ENCODE results near the gene HDAC8.
"Not testable (repeated sequence)": the region's sequence is repeated elsewhere in the genome, so short reads cannot be mapped to it uniquely, and the experiment has no call there.

The HDAC8 gene

DNA sequence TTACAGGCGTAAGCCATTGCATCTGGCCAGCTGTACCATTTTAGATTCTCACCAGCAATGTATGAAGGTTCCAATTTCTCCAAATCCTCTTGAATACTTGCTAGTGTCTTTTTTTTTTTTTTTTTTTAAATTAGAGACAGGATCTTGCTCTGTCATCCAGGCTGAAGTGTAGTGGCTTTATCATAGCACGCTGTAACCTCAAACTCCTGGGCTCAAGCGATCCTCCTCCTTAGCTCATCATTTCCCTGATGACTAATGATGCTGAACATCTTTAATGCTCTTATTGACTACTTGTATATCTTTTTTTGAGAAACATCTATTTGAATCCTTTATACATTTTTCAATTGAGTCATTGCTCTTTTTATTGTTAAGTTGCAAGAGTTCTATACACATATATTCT lies 40.3 kb downstream of the HDAC8 start:
- no peak for DNase-seq

DNA sequence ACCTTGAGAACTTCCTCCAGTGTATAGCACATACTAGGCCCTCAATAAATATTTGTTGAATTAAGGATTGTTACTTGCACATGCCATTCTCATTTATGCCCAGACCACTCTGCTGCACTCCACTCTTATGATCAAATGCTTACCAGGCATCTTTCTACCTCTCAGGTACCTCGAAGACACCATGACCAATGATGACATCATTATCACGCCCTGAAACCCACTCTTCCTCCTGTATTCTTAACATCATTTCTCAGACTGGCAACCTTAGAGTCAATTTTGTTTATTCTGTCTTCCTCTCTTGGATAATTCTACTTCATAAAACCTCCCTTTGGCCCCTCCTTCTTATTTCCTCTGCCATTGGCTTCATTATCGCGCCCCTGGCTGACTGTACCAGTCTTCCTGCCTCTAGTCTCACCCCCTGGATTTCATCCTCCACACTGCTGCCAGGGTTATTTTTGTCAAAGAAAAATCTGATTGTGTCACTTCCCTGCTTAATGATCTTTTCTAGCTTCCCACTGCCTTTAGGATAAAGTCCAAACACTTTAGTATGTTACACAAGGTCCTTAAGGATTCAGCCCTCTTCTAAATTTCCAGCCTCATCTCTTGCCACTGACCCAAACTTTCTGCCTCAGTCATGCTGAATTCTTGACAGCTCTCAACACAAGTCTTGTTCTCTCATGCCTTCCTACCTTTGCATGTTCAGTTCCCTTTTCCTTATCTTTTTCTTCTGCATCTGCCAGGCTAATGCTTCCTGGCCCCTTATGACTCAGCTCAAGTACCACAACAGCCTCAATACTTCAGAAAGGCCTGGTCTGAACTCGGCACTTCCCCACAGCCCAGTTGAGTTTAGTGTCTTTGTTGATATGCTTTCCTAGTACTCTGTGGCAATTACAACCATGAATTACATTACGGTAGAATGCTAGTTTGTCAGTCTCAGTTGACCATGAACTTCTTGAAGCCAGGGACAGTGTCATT lies 45.8 kb downstream of the HDAC8 start:
- DNase-seq, result peak; percentile 1

DNA sequence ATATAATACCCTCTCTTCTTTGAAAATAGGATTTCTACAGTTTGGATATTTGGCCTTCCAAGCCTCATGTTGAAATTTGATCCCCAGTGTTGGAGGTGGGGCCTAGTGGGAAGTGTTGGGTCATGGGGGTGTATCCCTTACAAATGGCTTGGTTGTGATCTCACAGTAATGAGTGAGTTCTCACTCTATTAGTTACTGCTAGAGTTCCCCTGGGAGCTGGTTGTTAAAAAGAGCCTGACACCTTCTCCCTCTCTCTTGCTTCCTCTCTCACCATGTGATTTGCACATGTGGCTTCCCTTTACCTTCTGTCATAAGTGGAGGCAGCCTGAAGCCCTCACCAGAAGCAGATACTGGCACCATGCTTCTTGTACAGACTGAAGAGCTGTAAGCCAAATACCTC lies 73.9 kb downstream of the HDAC8 start:
- no peak for DNase-seq

DNA sequence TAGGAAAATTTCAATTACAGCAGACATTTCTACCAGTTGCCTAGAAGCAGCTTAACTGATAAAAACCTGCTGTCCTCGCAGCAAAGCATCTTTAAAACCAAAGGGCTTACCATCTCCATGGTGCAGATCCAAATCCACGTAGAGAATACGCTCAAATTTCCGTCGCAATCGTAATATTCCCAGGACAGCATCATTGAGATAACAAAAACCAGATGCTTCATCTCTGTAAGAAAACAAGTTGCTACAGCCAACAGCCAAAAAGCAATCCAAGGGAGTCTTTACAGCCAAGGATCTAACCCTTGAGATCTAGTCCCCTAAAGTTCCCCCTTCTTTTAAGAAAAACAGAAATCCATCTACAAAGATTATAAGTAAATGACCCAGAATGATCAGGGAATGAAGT lies 77.6 kb downstream of the HDAC8 start:
- no peak for DNase-seq

DNA sequence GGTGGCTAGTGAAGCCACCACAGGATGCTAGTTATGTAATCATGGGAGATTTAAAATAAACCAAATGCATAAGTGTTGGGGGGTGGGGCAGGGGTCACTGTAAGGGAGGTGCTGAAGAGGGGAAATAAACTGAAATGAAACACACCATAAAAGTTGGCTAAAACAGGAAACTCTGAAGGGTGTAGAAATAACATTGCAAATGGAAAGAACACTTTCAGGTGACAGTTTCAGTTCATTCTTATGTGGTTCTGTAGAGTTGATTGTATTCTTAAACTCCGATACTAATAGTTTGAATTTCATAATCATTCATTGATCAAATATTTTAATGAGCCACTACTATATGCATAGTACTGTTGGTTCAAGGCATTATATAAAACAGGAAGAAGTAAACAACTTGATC lies 80.1 kb downstream of the HDAC8 start:
- DNase-seq, result no peak

DNA sequence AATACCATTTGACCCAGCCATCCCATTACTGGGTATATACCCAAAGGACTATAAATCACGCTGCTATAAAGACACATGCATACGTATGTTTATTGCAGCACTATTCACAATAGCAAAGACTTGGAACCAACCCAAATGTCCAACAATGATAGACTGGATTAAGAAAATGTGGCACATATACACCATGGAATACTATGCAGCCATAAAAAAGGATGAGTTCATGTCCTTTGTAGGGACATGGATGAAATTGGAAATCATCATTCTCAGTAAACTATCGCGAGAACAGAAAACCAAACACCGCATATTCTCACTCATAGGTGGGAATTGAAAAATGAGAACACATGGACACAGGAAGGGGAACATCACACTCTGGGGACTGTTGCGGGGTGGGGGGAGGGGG lies 82.4 kb downstream of the HDAC8 start:
- not testable (repeated sequence) for DNase-seq

DNA sequence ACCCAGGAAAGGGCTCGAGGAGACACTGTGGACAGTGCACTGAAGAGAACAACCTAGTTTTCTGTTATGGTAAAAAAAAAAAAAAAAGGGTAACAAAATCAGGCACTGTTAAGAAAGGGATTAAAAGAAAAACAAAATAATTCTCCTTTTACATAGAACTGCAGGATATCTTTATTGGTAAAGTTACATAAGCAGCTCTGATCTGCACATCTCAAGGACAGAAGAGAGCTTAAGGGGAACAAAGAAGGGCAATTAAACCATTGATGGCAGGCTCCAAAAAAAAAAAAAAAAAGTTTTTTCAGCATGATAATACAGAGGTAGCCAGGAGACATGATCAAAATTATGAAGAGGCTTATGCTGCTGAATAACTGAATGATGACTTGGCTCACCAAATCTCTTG lies 85.0 kb downstream of the HDAC8 start:
- DNase-seq, result no peak

DNA sequence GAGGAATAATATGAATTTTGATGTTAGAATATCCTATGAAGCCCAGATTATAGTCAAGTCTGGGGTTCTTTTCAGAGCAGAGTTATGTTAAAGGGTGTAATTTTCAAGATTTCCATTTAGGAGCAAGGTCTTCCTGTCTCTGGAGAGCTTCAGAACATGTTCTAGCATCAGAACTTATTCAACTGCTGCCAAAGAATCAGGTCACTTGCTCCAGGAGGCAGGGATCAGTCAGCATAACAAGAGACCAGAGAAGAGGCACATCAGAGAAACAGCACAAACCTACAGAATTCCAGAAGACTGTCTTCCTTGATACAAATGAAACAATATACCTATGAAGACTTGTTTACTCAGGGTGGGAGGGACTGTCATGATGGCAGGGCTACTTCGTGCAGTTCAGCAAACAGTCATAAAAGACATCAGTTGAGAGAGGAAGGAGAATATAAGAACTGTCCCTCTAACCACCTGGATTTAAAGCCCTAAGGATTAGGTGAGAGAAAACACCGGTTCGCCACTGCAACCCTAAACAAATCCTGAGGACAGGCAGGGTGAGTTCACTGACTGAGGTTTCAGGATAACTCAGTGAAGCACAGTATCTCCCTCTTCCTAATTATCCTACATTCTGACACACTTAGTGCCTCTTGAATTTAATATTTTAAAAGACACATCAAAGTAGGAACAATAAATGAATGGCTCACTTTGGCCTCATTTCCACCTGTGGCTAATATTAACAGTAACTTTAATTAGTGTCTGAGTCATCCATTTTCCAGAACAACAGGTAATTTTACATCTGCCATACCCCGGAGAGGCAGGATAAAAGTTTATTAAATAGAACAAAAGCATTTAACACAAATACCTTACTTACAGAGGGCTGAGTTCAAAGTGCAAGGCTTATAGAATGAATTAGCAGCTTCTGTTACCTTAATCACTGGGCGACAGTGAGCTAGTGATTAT lies 93.0 kb downstream of the HDAC8 start:
- no peak for DNase-seq

DNA sequence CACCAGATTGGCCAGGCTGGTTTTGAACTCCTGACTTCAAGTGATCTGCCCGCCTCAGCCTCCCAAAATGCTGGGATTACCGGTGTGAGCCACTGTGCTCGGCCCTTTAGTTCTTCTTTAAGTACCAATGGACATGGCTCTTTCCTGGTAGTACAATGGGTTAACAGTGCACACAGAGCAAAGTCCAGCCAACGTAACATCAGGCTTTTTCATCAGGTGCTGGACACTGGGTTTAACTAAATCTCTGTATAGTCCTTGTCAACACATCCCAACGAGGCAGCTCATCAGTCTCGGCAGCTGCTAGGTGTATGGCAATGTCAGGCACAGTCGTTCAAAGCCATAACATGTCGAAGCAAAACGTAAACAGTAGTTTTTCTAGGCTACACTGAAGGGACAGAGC lies 93.8 kb downstream of the HDAC8 start:
- DNase-seq, result no peak

DNA sequence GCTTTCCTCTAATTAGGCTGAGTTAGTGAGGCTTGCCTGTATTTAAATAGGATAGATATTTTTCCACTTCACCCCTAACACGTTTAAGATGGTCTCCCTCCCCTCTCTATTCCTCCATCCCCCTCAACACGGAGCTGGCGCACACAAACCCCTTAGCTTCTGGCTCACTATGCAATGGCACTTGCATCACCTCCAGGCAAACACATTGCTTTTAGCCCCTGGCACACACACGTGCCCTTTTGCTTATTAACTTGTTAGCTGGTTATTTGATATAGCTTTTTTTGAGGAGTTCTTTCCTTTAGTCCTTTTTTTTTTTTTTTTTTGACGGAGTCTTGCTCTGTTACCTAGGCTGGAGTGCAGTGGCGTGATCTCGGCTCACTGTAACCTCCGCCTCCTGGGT lies 94.3 kb downstream of the HDAC8 start:
- DNase-seq, result no peak

DNA sequence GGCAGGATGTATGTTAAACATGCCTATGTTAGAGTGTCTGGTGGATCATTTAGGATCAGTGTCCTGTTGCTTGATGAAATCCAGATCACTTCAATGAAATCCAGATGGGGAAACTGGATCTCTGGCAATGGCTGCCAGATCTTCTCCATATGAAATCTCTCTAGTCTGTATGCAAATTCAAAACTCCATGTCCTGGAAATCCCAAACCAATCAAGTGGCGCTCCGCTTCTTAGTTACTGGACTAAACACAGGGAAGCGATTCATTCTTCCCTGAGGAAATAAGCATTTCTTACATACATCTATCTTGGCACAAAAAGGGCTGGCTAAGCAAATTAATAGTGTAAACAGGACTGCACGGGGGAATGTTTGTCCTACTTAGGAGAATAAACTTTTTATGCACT lies 94.9 kb downstream of the HDAC8 start:
- no peak for DNase-seq

DNA sequence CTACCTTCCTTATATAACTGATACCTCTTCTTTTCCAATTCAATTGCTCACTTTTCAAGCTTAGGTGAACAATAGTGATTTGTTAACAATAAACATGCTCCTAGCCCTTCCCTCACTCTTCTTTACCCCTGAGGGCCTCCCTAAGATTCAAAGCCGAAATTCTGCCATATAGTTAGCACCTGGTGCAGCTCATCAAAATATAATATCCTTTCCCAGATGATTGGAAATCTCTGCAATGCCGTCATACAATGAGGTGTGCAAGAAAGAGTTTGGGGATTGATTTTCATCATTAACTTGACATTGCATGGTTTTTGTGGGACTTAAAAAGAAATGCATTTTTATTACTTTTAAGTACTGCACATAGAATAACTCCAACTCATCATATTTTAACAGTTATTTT lies 95.3 kb downstream of the HDAC8 start:
- DNase-seq, result no peak

DNA sequence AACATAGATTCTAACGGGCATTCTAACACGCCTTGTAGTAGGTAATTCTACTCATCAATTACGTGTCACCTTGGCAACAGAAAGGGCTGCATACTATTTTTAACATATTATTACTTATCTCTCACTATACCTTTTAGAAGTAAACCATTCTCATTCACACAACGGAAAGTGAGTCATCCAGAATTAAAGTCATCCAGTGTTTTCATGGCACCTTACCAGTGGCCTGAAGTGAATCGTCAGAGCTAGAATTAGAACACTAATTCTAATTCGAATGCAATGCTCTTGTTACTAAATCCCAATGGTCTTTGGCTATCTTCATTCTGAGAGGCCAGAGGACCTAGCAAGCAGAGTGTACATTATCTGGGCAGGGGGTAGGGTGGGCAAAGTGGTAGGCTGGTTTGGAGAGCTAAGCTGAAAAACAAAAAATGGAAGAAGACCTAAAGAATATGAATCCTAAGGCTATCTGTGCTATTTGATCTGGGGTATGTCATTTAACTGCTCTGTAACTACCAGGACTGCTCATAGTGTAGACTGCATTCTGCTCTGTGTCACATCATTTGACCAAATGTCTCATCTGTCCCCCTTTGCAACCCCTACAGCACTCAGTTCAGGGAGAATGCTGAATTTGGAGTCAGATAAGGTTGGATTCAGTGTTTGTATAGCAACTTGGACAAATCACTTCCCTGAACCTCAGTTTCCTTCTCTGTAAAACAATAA lies 96.5 kb downstream of the HDAC8 start:
- no peak for DNase-seq

DNA sequence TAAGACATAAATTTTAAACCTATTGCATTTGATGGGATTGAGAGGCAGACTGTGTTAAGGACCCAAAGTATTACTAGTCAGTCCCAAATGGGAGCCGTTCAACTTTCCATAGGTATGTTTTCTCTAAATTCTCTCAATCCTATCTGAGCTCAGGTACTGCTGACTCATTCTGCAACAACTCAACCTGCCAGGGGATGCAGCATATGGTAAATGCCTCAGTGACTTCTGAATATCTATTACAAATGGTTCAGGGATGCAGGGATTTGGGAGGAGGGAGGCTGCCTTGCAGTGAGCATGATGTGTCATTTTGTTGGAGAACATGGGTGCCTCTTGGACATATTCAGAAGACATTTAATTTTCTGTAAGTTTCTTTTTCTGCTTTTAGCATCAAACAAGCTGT lies 97.3 kb downstream of the HDAC8 start:
- no peak for DNase-seq

DNA sequence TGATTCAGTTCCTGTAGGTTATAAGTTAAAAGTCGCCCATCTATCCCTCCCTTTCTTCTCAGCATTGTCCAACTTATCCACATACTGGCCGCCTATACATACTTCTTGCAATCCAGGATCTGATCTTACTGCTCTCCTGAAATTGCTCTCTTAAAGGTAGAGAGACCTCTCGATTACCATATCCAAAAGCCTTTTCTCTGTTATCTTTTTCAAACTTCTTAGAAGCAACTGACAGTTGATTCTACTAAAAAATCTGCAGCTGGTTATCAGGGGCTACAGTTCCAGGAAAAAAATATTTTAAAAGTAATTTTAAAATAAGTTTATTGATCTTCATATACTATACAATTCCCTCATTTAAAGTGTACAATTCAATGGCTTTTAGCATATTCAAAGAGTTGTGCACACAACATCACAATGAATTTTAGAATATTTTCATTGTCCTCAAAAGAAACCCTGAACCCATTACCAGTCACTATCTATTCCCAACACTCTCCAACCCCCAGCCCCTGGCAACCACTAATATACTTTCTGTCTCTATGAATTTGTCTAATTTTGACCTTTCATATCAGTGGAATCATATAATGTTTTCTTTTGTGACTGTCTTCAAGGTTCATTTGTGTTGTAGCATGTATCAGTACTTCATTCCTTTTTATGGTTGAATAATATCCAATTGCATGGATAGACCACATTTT lies 102.0 kb downstream of the HDAC8 start:
- DNase-seq, result no peak

DNA sequence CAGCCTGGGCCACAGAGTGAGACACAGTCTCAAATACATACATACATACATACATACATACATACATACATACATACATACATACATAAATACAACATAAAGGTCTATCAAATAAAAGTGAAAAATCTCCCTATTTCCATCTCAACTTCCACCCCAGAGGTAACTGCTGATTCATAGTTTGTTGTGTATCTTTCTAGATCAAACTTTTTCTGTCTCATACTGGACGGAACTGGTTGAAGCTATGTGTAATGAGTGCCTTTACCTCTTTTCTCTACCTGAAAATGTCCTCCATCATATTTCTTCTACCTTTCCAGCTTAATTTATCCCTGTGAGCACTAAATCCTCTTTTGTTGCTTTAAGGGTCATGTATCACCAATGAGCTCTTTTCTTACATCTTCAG lies 102.5 kb downstream of the HDAC8 start:
- no peak for DNase-seq

DNA sequence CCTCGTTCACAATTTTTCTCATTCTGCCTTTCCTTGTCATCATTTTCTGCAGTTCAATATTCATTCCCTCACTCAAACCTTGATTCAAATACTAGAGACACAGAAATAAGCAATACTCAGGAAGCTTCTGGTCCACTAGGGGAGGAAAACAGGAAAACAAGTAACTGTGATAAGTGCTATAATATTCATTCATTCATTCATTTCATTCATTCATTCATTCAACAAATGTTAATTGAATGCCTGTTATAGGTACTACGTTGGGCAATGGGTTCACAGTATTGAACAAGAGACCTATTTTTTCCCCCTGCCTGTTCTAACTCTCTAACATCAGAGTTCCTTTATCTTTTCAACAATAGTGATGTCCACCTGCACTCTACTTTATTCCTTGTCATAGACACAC lies 104.0 kb downstream of the HDAC8 start:
- DNase-seq, result no peak

DNA sequence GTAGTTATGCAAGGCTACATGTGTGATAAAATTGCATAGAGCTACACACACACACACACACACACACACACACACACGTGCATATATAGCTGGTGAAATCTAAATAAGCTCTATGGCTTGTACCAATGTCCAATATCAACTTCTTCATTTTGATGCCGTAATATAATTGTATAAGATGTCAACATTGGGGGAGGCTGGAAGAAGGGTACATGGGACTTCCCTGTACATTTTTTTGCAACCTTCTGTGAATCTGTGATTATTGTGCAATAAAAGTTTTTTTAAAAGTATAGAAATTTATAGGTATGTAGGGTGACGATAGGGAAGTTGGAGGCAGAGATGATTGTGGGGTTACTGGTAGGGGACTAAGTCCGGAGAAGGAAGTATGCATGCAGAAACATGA lies 105.5 kb downstream of the HDAC8 start:
- no peak for DNase-seq

DNA sequence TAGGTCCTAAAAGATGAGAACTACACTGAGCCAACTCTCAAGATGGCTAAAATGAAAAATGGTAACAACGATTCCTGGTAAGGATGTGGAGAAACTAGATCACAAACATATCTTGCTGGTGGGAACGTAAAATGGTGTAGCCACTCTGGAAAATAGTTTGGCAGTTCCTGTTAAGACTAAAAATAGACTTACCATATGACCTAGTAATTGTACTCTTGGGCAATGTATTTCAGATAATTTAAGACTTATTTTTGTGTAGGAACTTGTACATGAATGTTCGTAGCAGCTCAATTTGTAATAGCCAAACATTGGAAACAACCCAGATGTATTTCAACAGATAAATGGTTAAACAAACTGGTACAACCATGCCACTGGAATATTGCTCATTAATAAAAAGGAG lies 106.2 kb downstream of the HDAC8 start:
- no peak for DNase-seq

DNA sequence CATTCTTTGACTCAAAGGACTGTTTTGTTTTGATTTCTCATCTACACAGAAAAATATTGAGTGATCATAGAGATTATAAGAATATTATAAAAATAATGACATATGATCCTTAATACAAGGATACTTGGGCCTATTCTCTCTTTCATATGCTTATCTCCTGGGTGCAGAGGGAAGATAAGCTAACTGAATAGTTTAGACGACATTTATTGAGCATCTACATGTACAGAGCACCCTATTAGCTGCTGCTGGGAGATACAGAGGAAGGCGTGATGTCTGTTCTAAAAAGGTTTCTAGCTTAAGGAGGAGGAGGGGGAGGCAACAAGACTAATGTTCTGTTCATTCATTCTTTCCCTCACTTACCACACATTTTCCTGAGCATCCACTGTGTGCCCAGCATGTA lies 106.8 kb downstream of the HDAC8 start:
- DNase-seq, result no peak

DNA sequence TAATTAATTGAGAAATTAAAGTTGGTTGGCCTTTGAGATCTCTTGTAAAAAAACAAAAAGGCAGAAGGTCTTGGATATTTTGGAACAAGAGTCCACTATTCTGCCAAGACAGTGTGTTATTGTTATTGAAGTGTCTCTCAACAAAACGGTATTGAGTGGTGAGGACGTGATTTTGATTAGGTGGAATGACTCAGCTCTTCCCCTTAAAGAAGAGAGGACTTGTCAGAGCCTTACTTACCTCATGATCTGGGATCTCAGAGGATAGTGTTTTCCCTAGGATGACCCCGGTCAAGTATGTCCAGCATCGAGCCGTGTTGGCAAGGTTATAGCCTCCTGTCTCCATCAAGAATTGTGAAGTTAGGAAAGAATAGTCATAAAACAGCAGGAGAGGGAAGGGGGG lies 110.9 kb downstream of the HDAC8 start:
- DNase-seq, result no peak

DNA sequence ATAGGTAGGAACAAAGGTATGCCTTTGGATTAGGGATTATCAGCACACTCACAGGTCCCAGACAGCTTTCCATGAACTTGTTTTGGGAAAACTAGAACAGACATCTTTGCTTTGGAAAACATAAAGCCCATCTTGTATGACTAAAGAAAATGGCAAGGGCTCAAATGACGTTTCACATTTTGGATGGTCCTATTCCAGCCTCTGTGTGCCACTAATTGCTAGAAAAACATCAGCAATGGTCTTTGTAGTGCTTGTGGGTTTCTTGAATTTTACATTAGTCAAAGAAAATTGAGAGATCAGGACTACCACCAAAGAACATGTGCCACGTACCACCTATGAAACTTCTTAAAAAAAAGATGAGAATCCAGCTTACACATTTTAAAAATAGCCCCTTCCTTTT lies 111.4 kb downstream of the HDAC8 start:
- DNase-seq, result no peak

DNA sequence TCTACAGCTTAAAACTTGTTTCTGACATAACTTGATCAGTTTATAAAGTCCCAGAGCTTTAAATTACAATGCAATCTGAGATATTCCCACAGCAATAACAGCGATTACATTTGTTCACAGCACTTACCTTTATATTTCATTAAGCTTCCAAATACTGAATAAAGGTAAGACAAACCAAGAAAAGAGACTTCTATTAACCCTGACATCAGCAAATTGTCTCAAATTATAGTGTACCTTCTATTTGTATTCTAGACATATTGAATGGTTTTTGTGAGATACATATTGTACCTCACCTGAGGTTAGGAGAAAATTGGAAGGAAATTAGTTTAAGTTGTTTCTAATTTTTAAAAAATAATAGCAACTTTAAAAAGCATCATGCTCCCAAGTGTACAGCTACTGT lies 111.9 kb downstream of the HDAC8 start:
- DNase-seq, result no peak
